BJ (cell line): ENCODE measurements around the gene BBS2. TPM values are rescaled to one million over a fixed set of nuclear protein-coding genes. Genes with fewer than 3 reads are reported as not detected.

Experiments
- CTCF ChIA-PET: fragments of 350-600 bp; formaldehyde crosslinking; extraction: SDS; loops from one replicate; lab custom pipeline; 2021; ENCODE audit warnings: antibody characterized with exemption, inconsistent platforms; lab: Yijun Ruan, JAX
- POLR2A ChIA-PET: fragments of 300-600 bp; sonication (Branson Sonifier 250); formaldehyde crosslinking; extraction: SDS; loops from one replicate; lab custom pipeline; 2021; ENCODE audit warnings: antibody characterized with exemption; lab: Charles Lee
- DNase-seq: peaks from one replicate; pipeline ENCODE4 v3.0.0-alpha.2; 2011; ENCODE audit warnings: low read depth
- H3K27me3 ChIP-seq: 2 replicates; pipeline ENCODE4 v1.6.0; 2011; ENCODE audit warnings: low read length; ENCODE audit not compliant: control insufficient read depth, insufficient read depth
- H3K36me3 ChIP-seq: 2 replicates; pipeline ENCODE4 v1.5.1; 2011; ENCODE audit warnings: low read length; ENCODE audit not compliant: control insufficient read depth, insufficient read depth
- H3K4me3 ChIP-seq: 2 replicates; pipeline ENCODE4 v1.5.1; 2011; ENCODE audit warnings: low read depth, mild to moderate bottlenecking, control low read depth, low read length
- polyA plus RNA-seq: library from polyadenylated mRNA; depleted of rRNA; stranded (reverse); fragments of >200 nt; gene quantifications from 2 replicates; pipeline ENCODE4 v1.2.3, GENCODE V29; 2011
- TF ChIP-seq, protein P1 (sequence below): IDR thresholded peaks from 2 replicates; pipeline ENCODE4 v1.5.1; 2011; ENCODE audit warnings: low read depth, mild to moderate bottlenecking, control low read depth, inconsistent platforms, low read length, moderate library complexity; ENCODE audit not compliant: insufficient read depth

BBS2 gene
- polyA plus RNA-seq, 1 experiment = 33.8 TPM

- CTCF ChIA-PET = no interaction called here
- peaks cover 8% of the 10 kb centered on the region for H3K27me3 ChIP-seq
- TF ChIP-seq, protein P1, sequence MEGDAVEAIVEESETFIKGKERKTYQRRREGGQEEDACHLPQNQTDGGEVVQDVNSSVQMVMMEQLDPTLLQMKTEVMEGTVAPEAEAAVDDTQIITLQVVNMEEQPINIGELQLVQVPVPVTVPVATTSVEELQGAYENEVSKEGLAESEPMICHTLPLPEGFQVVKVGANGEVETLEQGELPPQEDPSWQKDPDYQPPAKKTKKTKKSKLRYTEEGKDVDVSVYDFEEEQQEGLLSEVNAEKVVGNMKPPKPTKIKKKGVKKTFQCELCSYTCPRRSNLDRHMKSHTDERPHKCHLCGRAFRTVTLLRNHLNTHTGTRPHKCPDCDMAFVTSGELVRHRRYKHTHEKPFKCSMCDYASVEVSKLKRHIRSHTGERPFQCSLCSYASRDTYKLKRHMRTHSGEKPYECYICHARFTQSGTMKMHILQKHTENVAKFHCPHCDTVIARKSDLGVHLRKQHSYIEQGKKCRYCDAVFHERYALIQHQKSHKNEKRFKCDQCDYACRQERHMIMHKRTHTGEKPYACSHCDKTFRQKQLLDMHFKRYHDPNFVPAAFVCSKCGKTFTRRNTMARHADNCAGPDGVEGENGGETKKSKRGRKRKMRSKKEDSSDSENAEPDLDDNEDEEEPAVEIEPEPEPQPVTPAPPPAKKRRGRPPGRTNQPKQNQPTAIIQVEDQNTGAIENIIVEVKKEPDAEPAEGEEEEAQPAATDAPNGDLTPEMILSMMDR = no peak
- H3K36me3 ChIP-seq = no peaks in the 10 kb centered on the region
- DNase-seq = no peak
- POLR2A ChIA-PET = no interaction called here
- H3K4me3 ChIP-seq = no peak overlapping the region
Observed at GRCh38 chr16:56559109-56559508, 39.3 kb upstream of the BBS2 start.

GRCh38 chr16:56558024-56558747, 38.4 kb upstream of the BBS2 start:
- Histone ChIP-seq H3K27me3 (peaks cover 11% of the 10 kb centered on the region), H3K36me3 (no peaks in the 10 kb centered on the region), H3K4me3 (no peak overlapping the region)
- ChIA-PET POLR2A (no interaction called here), CTCF (interaction anchor here (1.4 kb wide), 1 partner anchor 43 kb away, joined by 3 read pairs; no protein-coding TSS in a partner anchor)
- TF ChIP-seq, protein P1 = no peak
- DNase-seq = no peak

DNA sequence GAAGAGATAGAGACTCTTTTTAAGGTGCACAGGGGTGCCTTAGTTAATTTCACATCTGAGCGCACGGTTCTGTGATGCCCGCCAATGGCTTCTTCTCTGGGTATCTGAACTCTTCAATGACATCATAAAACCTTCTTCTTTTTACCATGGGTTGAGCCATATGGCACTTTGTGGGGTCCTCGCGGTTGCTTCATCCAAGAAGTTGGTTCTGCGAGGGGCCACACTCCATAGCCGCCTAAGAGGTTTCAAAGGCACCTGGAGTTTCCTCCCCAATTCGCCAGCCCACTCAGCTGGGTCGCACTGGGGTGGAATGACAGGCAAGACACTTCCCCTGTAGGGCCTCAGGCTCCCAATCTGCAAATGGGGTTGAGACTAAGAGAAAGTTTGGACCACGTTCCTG, 34.6 kb upstream of the BBS2 start:
- no peaks in the 10 kb centered on the region for H3K36me3 ChIP-seq
- peaks cover 8% of the 10 kb centered on the region for H3K27me3 ChIP-seq
- no peak for DNase-seq
- ChIA-PET CTCF (interaction anchor here (1.3 kb wide), 1 partner anchor 10 kb away, joined by 3 read pairs; the partner anchor contains the start of gene MT4), POLR2A (no interaction called here)
- H3K4me3 ChIP-seq = no peak overlapping the region
- TF ChIP-seq, protein P1 = no peak

DNA sequence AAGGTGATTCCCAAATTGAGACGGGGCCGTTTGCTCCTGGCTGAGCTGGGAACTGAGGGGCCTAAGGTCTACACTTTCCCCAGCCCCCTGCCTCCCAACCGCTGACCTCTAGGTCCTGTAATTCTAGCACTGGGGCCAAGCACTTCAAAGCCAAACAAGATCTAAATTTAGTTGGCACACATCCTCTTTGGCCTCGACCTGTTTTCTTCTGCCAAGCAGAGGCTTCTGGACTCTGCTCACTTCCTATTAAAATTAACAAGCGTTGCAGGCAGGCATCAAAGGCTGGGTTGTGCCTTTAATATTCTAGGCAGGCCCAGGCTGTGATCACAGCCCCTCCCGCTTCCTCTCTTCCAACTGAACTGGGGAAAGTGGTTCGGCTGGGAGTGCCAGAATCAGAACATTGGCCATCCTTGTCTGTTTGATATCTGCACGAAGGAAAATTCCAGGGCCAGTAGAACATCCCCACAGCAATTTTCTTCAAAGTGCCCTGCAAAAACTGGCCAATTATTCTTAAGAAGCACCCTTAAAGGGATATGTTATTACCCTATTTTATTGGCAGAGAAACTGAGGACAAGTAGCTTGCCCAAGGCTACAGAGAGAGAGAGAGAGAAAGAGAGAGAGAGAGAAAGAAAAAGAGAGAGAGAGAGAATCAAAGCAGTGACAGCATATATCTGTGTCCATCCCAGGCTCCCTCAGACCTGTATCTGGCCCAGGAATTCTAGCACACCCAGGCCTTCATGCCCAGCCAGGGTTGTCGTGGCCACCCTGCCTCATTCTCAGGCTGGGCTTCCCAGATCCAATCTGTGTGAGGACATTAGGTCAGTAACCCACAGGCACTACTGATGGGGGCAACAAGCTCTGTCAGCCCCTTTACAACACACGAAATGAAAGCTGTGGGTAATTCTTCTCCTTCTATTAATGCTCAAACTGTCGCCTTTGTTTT, 32.2 kb upstream of the BBS2 start:
- Histone ChIP-seq H3K27me3 (peaks cover 8% of the 10 kb centered on the region), H3K4me3 (no peak overlapping the region), H3K36me3 (no peaks in the 10 kb centered on the region)
- DNase-seq = no peak
- POLR2A ChIA-PET = no interaction called here
- TF ChIP-seq, protein P1 = no peak
- CTCF ChIA-PET = interaction anchor here (0.8 kb wide), 2 partner anchors 9 to 25 kb away, joined by 3 to 4 read pairs; no protein-coding TSS in a partner anchor
